HepG2 (cell line): ENCODE measurements around the gene ETS2. TPM values are rescaled to one million over a fixed set of nuclear protein-coding genes. Genes with fewer than 3 reads are reported as not detected.

Experiments
- GPBP1L1 ChIP-seq: sonication (generic); formaldehyde crosslinking; IDR thresholded peaks from 2 replicates; pipeline ENCODE4 v1.5.0; 2020; ENCODE audit warnings: mild to moderate bottlenecking, missing genetic modification reagents
- HOMEZ ChIP-seq: IDR thresholded peaks from 2 replicates; pipeline ENCODE4 v1.6.1; 2016; ENCODE audit warnings: low read depth
- KIAA2018 ChIP-seq: sonication (generic); formaldehyde crosslinking; IDR thresholded peaks from 2 replicates; pipeline ENCODE4 v1.5.0; 2020; ENCODE audit warnings: mild to moderate bottlenecking, missing genetic modification reagents, borderline replicate concordance
- YEATS4 ChIP-seq: sonication (generic); formaldehyde crosslinking; IDR thresholded peaks from 2 replicates; pipeline ENCODE4 v1.4.0; 2020; ENCODE audit warnings: missing genetic modification reagents, borderline replicate concordance
- ZBTB2 ChIP-seq: sonication (generic); formaldehyde crosslinking; IDR thresholded peaks from 2 replicates; pipeline ENCODE4 v1.8.0; 2022; ENCODE audit warnings: low read depth, missing genetic modification reagents
- ZBTB42 ChIP-seq: sonication (generic); formaldehyde crosslinking; IDR thresholded peaks from 2 replicates; pipeline ENCODE4 v1.5.0; 2020; ENCODE audit warnings: mild to moderate bottlenecking, missing genetic modification reagents
- ZNF138 ChIP-seq: sonication (generic); formaldehyde crosslinking; IDR thresholded peaks from 2 replicates; pipeline ENCODE4 v1.5.0; 2020; ENCODE audit warnings: mild to moderate bottlenecking, low read depth, missing genetic modification reagents
- ZNF609 ChIP-seq: sonication (generic); formaldehyde crosslinking; IDR thresholded peaks from 2 replicates; pipeline ENCODE4 v1.4.0; 2020; ENCODE audit warnings: mild to moderate bottlenecking, missing genetic modification reagents, borderline replicate concordance
- ZNF749 ChIP-seq: sonication (generic); formaldehyde crosslinking; IDR thresholded peaks from 2 replicates; pipeline ENCODE4 v1.8.0; 2022; ENCODE audit warnings: mild to moderate bottlenecking, missing genetic modification reagents, moderate library complexity, borderline replicate concordance
- polyA plus RNA-seq, 8 experiments: library from polyadenylated mRNA; depleted of rRNA in 3 of 8; stranded (reverse) in 7 of 8; unstranded in 1 of 8; fragments of >200 nt; fragmentation: Illumina TruSeq in 4 of 8; extraction: Trizol in 4 of 8; gene quantifications; 2 replicates each; pipeline versions ENCODE4 v1.2.1 to v1.2.3, GENCODE V29; 2011 to 2016; ENCODE audit warnings: low read depth in 4 of 8, missing spikeins in 1 of 8, mixed read lengths in 1 of 8; ENCODE audit not compliant: insufficient read depth in 1 of 8
- total RNA-seq, 5 experiments: library from RNA; depleted of rRNA; stranded (reverse); fragments of >200 nt; fragmentation: Illumina TruSeq; extraction: Trizol; gene quantifications; 2 replicates each; pipeline ENCODE4 v1.2.3, GENCODE V29; 2016; ENCODE audit warnings: low read depth in 1 of 5

The ETS2 gene
- total and polyA plus RNA-seq, 2 of the 13 experiments (the other 11 are each of a cell fraction or from before 2014, with no cell fraction given), result 24.6 to 64.4 TPM

- TF ChIP-seq KIAA2018 (CRISPR knock-in tag) (no peak), ZNF749 (peak; percentile 58; the same call in 1 of the 2 replicates), ZNF138 (CRISPR knock-in tag) (no peak; the same call in 1 of the 2 replicates), YEATS4 (peak; percentile 67; the same call in 1 of the 2 replicates), HOMEZ (CRISPR knock-in tag) (peak; percentile 13; the same call in 1 of the 2 replicates), ZBTB42 (CRISPR knock-in tag) (peak; percentile 74; the same call in 1 of the 2 replicates), ZNF609 (CRISPR knock-in tag) (peak; percentile 84), ZBTB2 (CRISPR knock-in tag) (peak; percentile 84), GPBP1L1 (CRISPR knock-in tag) (no peak)
These were observed at the start of gene ETS2 (continued) for GRCh38 chr21:38805328-38806152.
